HG02885 (cell line): ENCODE results near the gene SPIRE1.

ENCODE experiments used
- ATAC-seq: cut with Tn5 transposase; IDR thresholded peaks from one replicate; pipeline ENCODE4 v1.9.1; 2021; ENCODE audit warnings: mild to moderate bottlenecking; ENCODE audit not compliant: unreplicated experiment, poor library complexity

Gene SPIRE1

GRCh38 chr18:12604445-12605007 lies 53.4 kb downstream of the SPIRE1 start:
- ATAC-seq: no peak

GRCh38 chr18:12599966-12600365 lies 57.9 kb downstream of the SPIRE1 start:
- ATAC-seq: no peak

- ATAC-seq: no peak
Measured at GRCh38 chr18:12599543-12599942, 58.4 kb downstream of the SPIRE1 start.

- ATAC-seq: no peak
Measured at GRCh38 chr18:12598181-12598930, 59.6 kb downstream of the SPIRE1 start.

GRCh38 chr18:12597760-12598159 lies 60.1 kb downstream of the SPIRE1 start:
- ATAC-seq: no peak

- ATAC-seq: no peak
Measured at GRCh38 chr18:12595571-12596255, 62.2 kb downstream of the SPIRE1 start.

GRCh38 chr18:12593866-12594265 lies 64.0 kb downstream of the SPIRE1 start:
- ATAC-seq: no peak

- no peak for ATAC-seq
Measured at GRCh38 chr18:12592597-12593127, 65.2 kb downstream of the SPIRE1 start.

- no peak for ATAC-seq
Measured at GRCh38 chr18:12589448-12589847, 68.5 kb downstream of the SPIRE1 start.

GRCh38 chr18:12586956-12587355 lies 71.0 kb downstream of the SPIRE1 start:
- no peak for ATAC-seq

GRCh38 chr18:12585218-12585617 lies 72.7 kb downstream of the SPIRE1 start:
- ATAC-seq: no peak

GRCh38 chr18:12580630-12581342 lies 77.1 kb downstream of the SPIRE1 start:
- ATAC-seq: no peak

- ATAC-seq: peak; percentile 64
Measured at GRCh38 chr18:12579775-12580174, 78.1 kb downstream of the SPIRE1 start.

GRCh38 chr18:12577848-12578247 lies 80.1 kb downstream of the SPIRE1 start:
- ATAC-seq: no peak

- ATAC-seq: no peak
Measured at GRCh38 chr18:12574494-12575185, 83.3 kb downstream of the SPIRE1 start.

GRCh38 chr18:12571630-12572029 lies 86.3 kb downstream of the SPIRE1 start:
- no peak for ATAC-seq

GRCh38 chr18:12569791-12570190 lies 88.1 kb downstream of the SPIRE1 start:
- ATAC-seq: no peak

GRCh38 chr18:12567849-12568248 lies 90.1 kb downstream of the SPIRE1 start:
- no peak for ATAC-seq

GRCh38 chr18:12564861-12565260 lies 93.0 kb downstream of the SPIRE1 start:
- ATAC-seq: no peak

- no peak for ATAC-seq
Measured at GRCh38 chr18:12564378-12564777, 93.5 kb downstream of the SPIRE1 start.
